Keratinocyte (primary cell): ENCODE data around the gene ABHD15. TPM values are rescaled to one million over a fixed set of nuclear protein-coding genes. Genes with fewer than 3 reads are reported as not detected.

Experiments used
- DNase-seq: peaks from one replicate; pipeline ENCODE4 v3.0.0-alpha.2; 2011; ENCODE audit warnings: low read depth, missing footprints, low spot score
- FAIRE-seq: peaks from 2 replicates; lab custom pipeline; 2011; peaks lifted over from hg19 to GRCh38; lab: Jason Lieb, UNC
- H2AFZ ChIP-seq: 2 replicates; pipeline ENCODE4 v1.6.0; 2012; ENCODE audit warnings: low read length, control low read depth, inconsistent platforms; ENCODE audit not compliant: control insufficient read depth
- H3K27ac ChIP-seq: 2 replicates; pipeline ENCODE4 v1.5.1; 2011; ENCODE audit warnings: low read length; ENCODE audit not compliant: control insufficient read depth, insufficient read depth
- H3K27me3 ChIP-seq: 3 replicates; pipeline ENCODE4 v1.6.0; 2011; ENCODE audit warnings: low read length; ENCODE audit not compliant: control insufficient read depth, insufficient read depth; ENCODE audit errors: extremely low read depth
- H3K36me3 ChIP-seq, 2 experiments: 2 replicates in 1 of 2; 3 replicates in 1 of 2; pipeline ENCODE4 v1.5.1; 2011; ENCODE audit warnings: low read length in 2 of 2, mild to moderate bottlenecking in 1 of 2; ENCODE audit not compliant: control insufficient read depth in 2 of 2, insufficient read depth in 2 of 2; ENCODE audit errors: extremely low read depth in 1 of 2
- H3K4me1 ChIP-seq: 3 replicates; pipeline ENCODE4 v1.5.1; 2011; ENCODE audit warnings: low read length; ENCODE audit not compliant: control insufficient read depth, insufficient read depth; ENCODE audit errors: extremely low read depth
- H3K4me2 ChIP-seq: 3 replicates; pipeline ENCODE4 v1.6.0; 2011; ENCODE audit warnings: low read depth, low read length; ENCODE audit not compliant: control insufficient read depth, insufficient read depth; ENCODE audit errors: extremely low read depth
- H3K4me3 ChIP-seq, 3 experiments: fragments of 200-600 bp in 1 of 3; sonication (generic) in 1 of 3; 2 replicates in 2 of 3; 3 replicates in 1 of 3; pipeline ENCODE4 v1.5.1; 2011 to 2016; ENCODE audit warnings: low read length in 3 of 3, mild to moderate bottlenecking in 3 of 3, control low read depth in 2 of 3, inconsistent platforms in 1 of 3, low read depth in 1 of 3, mixed read lengths in 1 of 3, mixed run types in 1 of 3, moderate library complexity in 1 of 3; ENCODE audit not compliant: control insufficient read depth in 2 of 3, insufficient read depth in 2 of 3; ENCODE audit errors: extremely low read depth in 1 of 3
- H3K79me2 ChIP-seq: 2 replicates; pipeline ENCODE4 v1.6.0; 2012; ENCODE audit warnings: low read length; ENCODE audit not compliant: control insufficient read depth, insufficient read depth
- H3K9ac ChIP-seq: 3 replicates; pipeline ENCODE4 v1.6.0; 2011; ENCODE audit warnings: low read length; ENCODE audit not compliant: control insufficient read depth, insufficient read depth; ENCODE audit errors: extremely low read depth
- H3K9me1 ChIP-seq: 3 replicates; pipeline ENCODE4 v1.6.0; 2011; ENCODE audit warnings: low read length; ENCODE audit not compliant: control insufficient read depth, insufficient read depth; ENCODE audit errors: extremely low read depth
- H3K9me3 ChIP-seq: 2 replicates; pipeline ENCODE4 v1.5.1; 2012; ENCODE audit warnings: low read depth, low read length; ENCODE audit not compliant: control insufficient read depth
- H4K20me1 ChIP-seq: 3 replicates; pipeline ENCODE4 v1.6.0; 2011; ENCODE audit warnings: low read length; ENCODE audit not compliant: control insufficient read depth, insufficient read depth; ENCODE audit errors: extremely low read depth
- EZH2 ChIP-seq: IDR thresholded peaks from one replicate; pipeline ENCODE4 v1.6.1; 2012; ENCODE audit warnings: inconsistent platforms, mild to moderate bottlenecking, low read length, moderate library complexity
- dilution Hi-C: fragments of 300-500 bp; cut with MboI; formaldehyde crosslinking; loops from one replicate; pipeline ENCODE4 v1.7.0; 2020; ENCODE audit warnings: low sequenced_read_pairs; ENCODE audit not compliant: extremely low pct_ligation_motif_present
- polyA plus RNA-seq, 5 experiments: library from polyadenylated mRNA; depleted of rRNA in 3 of 5; stranded (reverse) in 3 of 5; stranded (forward) in 1 of 5; unstranded in 1 of 5; fragments of >200 nt; gene quantifications; 1 replicate in 1 of 5; 2 replicates in 3 of 5; 3 replicates in 1 of 5; pipeline versions ENCODE4 v1.2.1 to v1.2.3, GENCODE V29; 2011 to 2012; ENCODE audit warnings: missing spikeins in 2 of 5, low read depth in 1 of 5, low replicate concordance in 1 of 5
- TF ChIP-seq, protein P1 (sequence below), 3 experiments: IDR thresholded peaks in 1 of 3; conservative IDR thresholded peaks in 1 of 3; optimal IDR thresholded peaks in 1 of 3; 2 replicates in 2 of 3; 3 replicates in 1 of 3; pipeline versions ENCODE3 to v1.5.1; 2011; ENCODE audit warnings: low read length in 3 of 3, mild to moderate bottlenecking in 3 of 3, moderate library complexity in 2 of 3, control low read depth in 1 of 3, inconsistent platforms in 1 of 3; ENCODE audit not compliant: insufficient read depth in 2 of 3; ENCODE audit errors: extremely low read depth in 1 of 3

The ABHD15 gene
- polyA plus RNA-seq, 1 donor (not counting 4 experiments of a cell fraction or from before 2014, with no cell fraction given) = 6.2 TPM

DNA sequence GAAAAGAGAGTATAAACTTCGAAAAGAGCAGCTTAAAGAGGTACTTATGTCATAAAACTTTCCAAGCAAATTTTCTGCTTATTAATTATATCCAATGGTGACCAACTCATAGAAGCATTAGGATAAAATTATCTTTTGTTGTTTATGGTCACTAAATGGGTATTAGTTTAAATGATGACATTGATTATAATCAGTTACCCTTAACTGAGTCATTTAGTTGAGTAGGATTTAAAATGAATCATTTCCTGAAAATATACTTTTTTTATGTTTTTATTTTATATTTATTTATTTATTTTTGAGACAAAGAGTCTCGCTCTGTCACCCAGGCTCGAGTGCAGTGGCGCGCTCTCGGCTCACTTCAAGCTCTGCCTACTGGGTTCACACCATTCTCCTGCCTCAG, 55.9 kb downstream of the ABHD15 start:
- Histone ChIP-seq H3K9me1 (no peaks in the 10 kb centered on the region), H3K9me3 (no peaks in the 10 kb centered on the region), H3K4me3 (no peak overlapping the region), H2AFZ (no peak overlapping the region), H3K79me2 (no peaks in the 10 kb centered on the region), H3K36me3 (peaks cover 4 to 14% of the 10 kb centered on the region in 2 experiments), H3K9ac (no peak overlapping the region), H3K27me3 (no peaks in the 10 kb centered on the region), H3K27ac (no peak overlapping the region), H4K20me1 (no peaks in the 10 kb centered on the region), H3K4me1 (no peaks in the 10 kb centered on the region), H3K4me2 (no peak overlapping the region)
- TF ChIP-seq EZH2 = no peak
- TF ChIP-seq, protein P1, sequence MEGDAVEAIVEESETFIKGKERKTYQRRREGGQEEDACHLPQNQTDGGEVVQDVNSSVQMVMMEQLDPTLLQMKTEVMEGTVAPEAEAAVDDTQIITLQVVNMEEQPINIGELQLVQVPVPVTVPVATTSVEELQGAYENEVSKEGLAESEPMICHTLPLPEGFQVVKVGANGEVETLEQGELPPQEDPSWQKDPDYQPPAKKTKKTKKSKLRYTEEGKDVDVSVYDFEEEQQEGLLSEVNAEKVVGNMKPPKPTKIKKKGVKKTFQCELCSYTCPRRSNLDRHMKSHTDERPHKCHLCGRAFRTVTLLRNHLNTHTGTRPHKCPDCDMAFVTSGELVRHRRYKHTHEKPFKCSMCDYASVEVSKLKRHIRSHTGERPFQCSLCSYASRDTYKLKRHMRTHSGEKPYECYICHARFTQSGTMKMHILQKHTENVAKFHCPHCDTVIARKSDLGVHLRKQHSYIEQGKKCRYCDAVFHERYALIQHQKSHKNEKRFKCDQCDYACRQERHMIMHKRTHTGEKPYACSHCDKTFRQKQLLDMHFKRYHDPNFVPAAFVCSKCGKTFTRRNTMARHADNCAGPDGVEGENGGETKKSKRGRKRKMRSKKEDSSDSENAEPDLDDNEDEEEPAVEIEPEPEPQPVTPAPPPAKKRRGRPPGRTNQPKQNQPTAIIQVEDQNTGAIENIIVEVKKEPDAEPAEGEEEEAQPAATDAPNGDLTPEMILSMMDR (optimal IDR thresholded peaks at IDR 0.05 in 1 of 3, IDR thresholded peaks at IDR 0.05 in 1 of 3, conservative IDR thresholded peaks at IDR 0.05 in 1 of 3; ENCODE audit: extremely low read depth in 1 of 3, insufficient read depth in 2 of 3, low read length in 3 of 3) = no peak
- dilution Hi-C loops = no loop called here
- FAIRE-seq = no peak
- no peak for DNase-seq

Other genes with a start within 250 kb of the ABHD15 start
- 17.8 to 26.7 TPM (median 19.4 TPM) in 3 replicates for gene TAOK1, start 176.7 kb downstream of the ABHD15 start, polyA plus RNA-seq
- 11.9 to 34.7 TPM (median 14.5 TPM) in 3 replicates for gene TP53I13, start 1.7 kb upstream of the ABHD15 start, polyA plus RNA-seq
- gene GIT1, start 22.6 kb upstream of the ABHD15 start, polyA plus RNA-seq = 35.9 to 42.7 TPM (median 37.9 TPM) in 3 replicates
- gene ANKRD13B, start 26.1 kb upstream of the ABHD15 start, polyA plus RNA-seq = 3.7 to 6.5 TPM (median 5.0 TPM) in 3 replicates
- gene CORO6, start 55.9 kb upstream of the ABHD15 start, polyA plus RNA-seq = 20.5 to 50.9 TPM (median 28.8 TPM) in 3 replicates